ENCODE measurements around the gene AMHR2.

GRCh38 chr12:53381731-53382630 is 41.7 kb upstream of the AMHR2 start:
- TF ChIP-seq CTCF (conservative IDR thresholded peaks at IDR 0.05; ENCODE audit: low read depth, low read length) (peak; percentile 40), BHLHE40 (IDR thresholded peaks at IDR 0.05; ENCODE audit: low read depth, low read length) (no peak)

All from IMR-90 (cell line).